Measurements from ENCODE around the gene SRPK2. TPM values are rescaled to one million over a fixed set of nuclear protein-coding genes. Genes with fewer than 3 reads are reported as not detected.

SRPK2 gene
- total RNA-seq, 1 donor from 2014 or later: 26.7 TPM

DNA sequence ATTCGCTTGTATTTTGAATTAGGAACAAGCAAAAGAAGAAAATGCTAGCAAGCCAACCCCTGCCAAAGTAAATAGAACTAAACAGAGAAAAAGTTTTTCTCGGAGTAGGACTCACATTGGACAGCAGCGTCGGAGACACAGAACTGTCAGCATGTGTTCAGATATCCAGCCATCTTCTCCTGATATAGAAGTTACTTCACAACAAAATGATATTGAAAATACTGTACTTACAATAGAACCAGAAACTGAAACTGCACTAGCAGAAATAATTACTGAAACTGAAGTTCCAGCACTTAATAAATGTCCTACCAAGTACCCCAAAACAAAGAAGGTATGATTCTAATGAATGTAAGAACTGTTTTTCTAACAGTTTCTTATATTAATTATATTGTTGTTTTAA lies 286.9 kb downstream of the SRPK2 start:
- no peak overlapping the region for H3K4me3 ChIP-seq (ENCODE audit: low read depth, low read length)
- no peak for DNase-seq (ENCODE audit: low read depth)
- TF ChIP-seq, protein P1, sequence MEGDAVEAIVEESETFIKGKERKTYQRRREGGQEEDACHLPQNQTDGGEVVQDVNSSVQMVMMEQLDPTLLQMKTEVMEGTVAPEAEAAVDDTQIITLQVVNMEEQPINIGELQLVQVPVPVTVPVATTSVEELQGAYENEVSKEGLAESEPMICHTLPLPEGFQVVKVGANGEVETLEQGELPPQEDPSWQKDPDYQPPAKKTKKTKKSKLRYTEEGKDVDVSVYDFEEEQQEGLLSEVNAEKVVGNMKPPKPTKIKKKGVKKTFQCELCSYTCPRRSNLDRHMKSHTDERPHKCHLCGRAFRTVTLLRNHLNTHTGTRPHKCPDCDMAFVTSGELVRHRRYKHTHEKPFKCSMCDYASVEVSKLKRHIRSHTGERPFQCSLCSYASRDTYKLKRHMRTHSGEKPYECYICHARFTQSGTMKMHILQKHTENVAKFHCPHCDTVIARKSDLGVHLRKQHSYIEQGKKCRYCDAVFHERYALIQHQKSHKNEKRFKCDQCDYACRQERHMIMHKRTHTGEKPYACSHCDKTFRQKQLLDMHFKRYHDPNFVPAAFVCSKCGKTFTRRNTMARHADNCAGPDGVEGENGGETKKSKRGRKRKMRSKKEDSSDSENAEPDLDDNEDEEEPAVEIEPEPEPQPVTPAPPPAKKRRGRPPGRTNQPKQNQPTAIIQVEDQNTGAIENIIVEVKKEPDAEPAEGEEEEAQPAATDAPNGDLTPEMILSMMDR (conservative IDR thresholded peaks at IDR 0.05; ENCODE audit: low read depth, low read length): no peak

DNA sequence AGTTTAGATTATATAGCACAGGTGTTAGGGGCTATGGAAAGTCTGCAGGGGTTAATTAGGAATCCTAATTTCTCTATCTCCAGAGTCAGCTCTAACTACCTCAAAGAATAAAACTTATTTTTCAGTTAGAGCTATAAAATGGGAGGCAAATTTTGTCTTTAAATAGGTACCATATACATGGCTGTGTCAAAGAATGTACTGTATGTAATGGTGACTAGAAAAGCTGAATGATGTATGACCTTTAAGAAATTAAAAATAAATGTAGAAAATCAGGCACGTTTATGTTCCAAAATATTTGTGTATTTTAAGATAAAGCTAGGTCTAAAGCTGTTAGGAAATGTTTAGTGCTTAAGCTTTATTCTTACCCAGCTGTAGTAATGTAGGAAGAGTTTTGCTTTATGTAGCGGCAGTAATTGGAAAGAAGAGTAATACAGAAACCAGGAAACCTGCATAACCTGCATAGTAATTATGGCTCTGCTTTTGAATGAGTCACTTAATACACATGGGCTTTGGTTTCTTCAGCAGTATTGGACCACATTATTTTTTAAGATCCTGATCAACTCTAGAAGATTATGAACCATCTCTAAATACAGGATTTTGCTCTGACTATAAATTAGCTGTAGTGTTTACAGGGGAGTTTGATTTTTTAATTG lies 289.7 kb downstream of the SRPK2 start:
- TF ChIP-seq, protein P1 (conservative IDR thresholded peaks at IDR 0.05; ENCODE audit: low read depth, low read length): no peak
- no peak for DNase-seq (ENCODE audit: low read depth)
- no peak overlapping the region for H3K4me3 ChIP-seq (ENCODE audit: low read depth, low read length)

DNA sequence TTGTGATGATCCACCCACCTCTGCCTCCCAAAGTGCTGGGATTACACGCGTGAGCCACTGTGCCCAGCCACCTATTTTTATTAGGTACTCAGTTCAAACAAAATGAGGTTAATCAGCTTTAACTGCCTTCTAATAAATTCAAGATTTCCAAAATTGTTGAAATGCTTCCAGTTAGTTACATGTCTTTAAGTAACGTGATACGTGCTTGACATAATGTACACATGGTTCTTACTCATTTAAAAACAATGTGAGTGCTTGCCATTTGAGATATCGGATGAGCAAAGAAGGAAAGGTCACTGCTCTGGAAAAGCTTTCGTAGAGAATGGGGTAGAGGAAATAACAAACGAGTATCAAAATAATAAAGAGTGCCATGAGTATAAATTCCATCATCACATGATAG lies 291.1 kb downstream of the SRPK2 start:
- TF ChIP-seq, protein P1 (conservative IDR thresholded peaks at IDR 0.05; ENCODE audit: low read depth, low read length): no peak
- no peak for DNase-seq (ENCODE audit: low read depth)
- H3K4me3 ChIP-seq (ENCODE audit: low read depth, low read length): no peak overlapping the region

DNA sequence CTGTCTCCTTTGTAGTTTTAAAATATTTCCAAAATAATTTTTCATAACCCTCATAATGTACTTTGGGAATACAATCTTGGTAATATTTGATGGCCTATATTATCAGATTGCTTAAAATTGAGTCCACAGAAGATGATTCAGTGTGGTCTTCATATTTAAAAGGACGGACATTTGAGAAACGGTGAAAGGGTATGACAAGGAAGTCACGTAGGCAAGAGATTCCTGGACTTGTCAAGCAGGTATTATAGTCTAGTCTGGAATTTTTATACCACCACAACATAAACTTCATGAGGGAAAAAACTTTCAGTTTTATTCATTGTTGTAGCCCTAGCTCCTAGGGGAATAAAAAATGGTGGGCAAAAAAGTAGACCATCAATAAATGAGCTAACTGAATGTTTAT lies 292.4 kb downstream of the SRPK2 start:
- no peak overlapping the region for H3K4me3 ChIP-seq (ENCODE audit: low read depth, low read length)
- TF ChIP-seq, protein P1 (conservative IDR thresholded peaks at IDR 0.05; ENCODE audit: low read depth, low read length): no peak
- no peak for DNase-seq (ENCODE audit: low read depth)

DNA sequence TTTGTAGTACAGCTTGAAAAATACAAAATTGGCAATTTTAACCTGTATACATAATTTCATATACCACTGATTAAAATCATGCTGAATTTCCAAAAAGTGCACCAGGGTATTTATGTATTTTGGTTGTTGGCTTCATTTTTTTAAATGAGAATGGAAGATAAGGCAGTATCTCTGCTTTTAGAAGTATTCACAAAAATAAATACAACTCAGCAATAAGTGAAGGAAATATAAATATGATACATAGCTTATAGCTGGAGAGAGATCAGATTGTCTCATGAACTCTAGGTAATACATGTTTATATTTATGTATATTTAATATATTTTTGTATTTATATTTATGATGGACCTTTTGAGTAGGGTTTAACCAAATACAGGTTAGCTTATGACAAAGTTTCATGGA lies 293.8 kb downstream of the SRPK2 start:
- DNase-seq (ENCODE audit: low read depth): no peak
- H3K4me3 ChIP-seq (ENCODE audit: low read depth, low read length): no peak overlapping the region

DNA sequence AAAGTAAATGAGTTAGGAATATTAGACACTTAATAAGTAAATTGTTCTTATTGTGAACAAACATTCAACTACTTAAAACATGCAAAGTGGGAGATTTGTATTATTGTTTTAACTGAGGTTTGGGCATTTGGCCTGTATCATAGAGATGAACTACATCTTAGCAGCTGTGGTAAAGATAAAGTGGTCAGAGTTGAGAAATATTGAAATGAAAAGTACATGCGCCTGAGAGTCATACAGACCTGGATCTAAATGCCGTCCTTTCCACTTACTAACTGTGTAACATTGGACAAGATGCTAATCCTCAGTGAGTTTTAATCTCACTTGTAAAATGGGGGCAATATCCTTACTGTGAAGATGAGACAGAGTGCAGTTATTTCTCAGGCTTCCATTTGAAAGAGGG lies 300.3 kb downstream of the SRPK2 start:
- no peak for DNase-seq (ENCODE audit: low read depth)
- no peak overlapping the region for H3K4me3 ChIP-seq (ENCODE audit: low read depth, low read length)
- TF ChIP-seq, protein P1 (conservative IDR thresholded peaks at IDR 0.05; ENCODE audit: low read depth, low read length): no peak

More for the DNA sequence above, 293.8 kb downstream of the SRPK2 start:
- TF ChIP-seq, protein P1 (conservative IDR thresholded peaks at IDR 0.05; ENCODE audit: low read depth, low read length): no peak

DNA sequence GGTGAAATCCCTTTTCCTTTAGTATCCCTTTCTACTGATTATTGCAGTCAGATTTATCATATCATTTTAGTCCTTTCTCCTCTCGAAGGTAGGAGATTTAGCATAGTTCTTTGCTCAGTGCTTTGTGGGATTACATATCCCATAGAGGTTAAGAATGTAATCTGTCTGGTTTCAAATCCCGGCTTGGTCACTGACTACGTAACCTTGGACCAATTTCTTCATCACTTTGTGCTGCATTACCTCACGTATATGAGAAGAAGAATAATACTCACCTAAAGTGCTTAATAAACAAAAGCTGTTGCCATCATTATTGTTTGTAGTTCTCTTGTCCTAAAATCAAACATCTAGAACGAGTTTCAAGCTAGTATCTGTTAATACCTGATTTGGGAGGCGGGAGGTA lies 300.7 kb downstream of the SRPK2 start:
- no peak overlapping the region for H3K4me3 ChIP-seq (ENCODE audit: low read depth, low read length)
- TF ChIP-seq, protein P1 (conservative IDR thresholded peaks at IDR 0.05; ENCODE audit: low read depth, low read length): no peak
- no peak for DNase-seq (ENCODE audit: low read depth)

Measured in epithelial cell of proximal tubule (primary cell).